Thyroid gland (tissue), 4 donors: ENCODE data around the gene ACADVL. TPM values are rescaled to one million over a fixed set of nuclear protein-coding genes. Genes with fewer than 3 reads are reported as not detected.

ENCODE experiments used
- DNase-seq, 2 donors: peaks; one replicate each; pipeline ENCODE4 v3.0.0-alpha.2; 2019
- H3K27ac ChIP-seq, 3 donors: fragments of 200-600 bp; sonication (generic); 1 replicate in 2 of 3; 2 replicates in 1 of 3; pipeline ENCODE4 v1.5.1; 2016 to 2019; ENCODE audit warnings: mild to moderate bottlenecking in 1 of 3, moderate library complexity in 1 of 3
- H3K27me3 ChIP-seq: fragments of 200-600 bp; sonication (generic); one replicate; pipeline ENCODE4 v1.5.1; 2019
- H3K36me3 ChIP-seq, 2 donors: fragments of 200-600 bp; sonication (generic); one replicate each; pipeline ENCODE4 v1.5.1; 2016 to 2019
- H3K4me1 ChIP-seq, 2 donors: fragments of 200-600 bp; sonication (generic); one replicate each; pipeline ENCODE4 v1.5.1; 2017 to 2019
- H3K4me3 ChIP-seq, 3 donors: fragments of 200-600 bp; sonication (generic); replicated peaks in 1 of 3; 1 replicate in 2 of 3; 2 replicates in 1 of 3; pipeline ENCODE4 v1.5.1; 2016; ENCODE audit warnings: mild to moderate bottlenecking in 1 of 3
- H3K9me3 ChIP-seq: fragments of 200-600 bp; sonication (generic); one replicate; pipeline ENCODE4 v1.5.1; 2017
- CTCF ChIP-seq, 6 experiments: fragments of 200-600 bp in 3 of 6; fragments of 450-650 bp in 3 of 6; sonication (generic) in 3 of 6; IDR thresholded peaks; one replicate each; pipeline ENCODE4 v1.5.1; 2016 to 2019; ENCODE audit warnings: antibody characterized with exemption in 6 of 6, mild to moderate bottlenecking in 2 of 6, inconsistent platforms in 1 of 6, moderate library complexity in 1 of 6
- POLR2A ChIP-seq, 2 donors: fragments of 450-650 bp; IDR thresholded peaks; one replicate each; pipeline ENCODE4 v1.6.1; 2017; ENCODE audit warnings: antibody characterized with exemption in 2 of 2, mild to moderate bottlenecking in 2 of 2, moderate library complexity in 1 of 2
- WGBS, 2 donors: methylation state at CpG; one replicate each; pipeline ENCODE4 v1.1.5; 2017; 5-methylcytosine and 5-hydroxymethylcytosine counted together
- intact Hi-C: fragments of 100-400 bp; cut with DNase I; formaldehyde crosslinking; loops from one replicate; pipeline ENCODE4 v1.15.1; 2023
- total RNA-seq, 4 donors: library from RNA; depleted of rRNA; stranded (reverse); fragments of >200 nt; gene quantifications; one replicate each; pipeline ENCODE4 v1.2.3, GENCODE V29; 2016

ACADVL gene
- total RNA-seq, 4 donors from 2014 or later = 581 to 1,743 (median 795) TPM

- peaks cover 16% of the 10 kb centered on the region in 2 donors for H3K36me3 ChIP-seq
- no peak for TF ChIP-seq POLR2A (IDR thresholded peaks at IDR 0.05)
- no peak for TF ChIP-seq CTCF (IDR thresholded peaks at IDR 0.05)
- no peaks in the 10 kb centered on the region for H3K9me3 ChIP-seq
- H3K27me3 ChIP-seq = no peaks in the 10 kb centered on the region
- H3K4me1 ChIP-seq = peaks cover 20 to 32% of the 10 kb centered on the region in 2 donors
- no peak overlapping the region for H3K27ac ChIP-seq
- 88 to 94% methylated on average over 6 of the region's 6 CpGs for WGBS, 2 donors
- DNase-seq = no peak
- H3K4me3 ChIP-seq = no peak overlapping the region
- intact Hi-C loops = no loop called here
Measured at GRCh38 chr17:7249214-7249613, 29.5 kb downstream of the ACADVL start.

- 91 to 94% methylated on average over 7 of the region's 7 CpGs for WGBS, 2 donors
- H3K4me3 ChIP-seq = peak overlapping the region in 1 of 3 donors; percentile 98
- intact Hi-C loops = no loop called here
- no peak overlapping the region for H3K27ac ChIP-seq
- no peaks in the 10 kb centered on the region for H3K9me3 ChIP-seq
- no peak for TF ChIP-seq POLR2A (IDR thresholded peaks at IDR 0.05)
- TF ChIP-seq CTCF (IDR thresholded peaks at IDR 0.05) = no peak
- peaks cover 20 to 32% of the 10 kb centered on the region in 2 donors for H3K4me1 ChIP-seq
- H3K36me3 ChIP-seq = peaks cover 15 to 16% of the 10 kb centered on the region in 2 donors
- H3K27me3 ChIP-seq = no peaks in the 10 kb centered on the region
- DNase-seq = no peak
Measured at GRCh38 chr17:7249830-7250229, 30.1 kb downstream of the ACADVL start.

- no peaks in the 10 kb centered on the region for H3K27me3 ChIP-seq
- H3K9me3 ChIP-seq = no peaks in the 10 kb centered on the region
- intact Hi-C loops = no loop called here
- peaks cover 20 to 32% of the 10 kb centered on the region in 2 donors for H3K4me1 ChIP-seq
- H3K27ac ChIP-seq = peak overlapping the region; percentile 98 to 100 (median 98)
- DNase-seq = no peak
- WGBS, 2 donors = 2 to 4% methylated on average over 15 to 16 of the region's 55 CpGs
- H3K36me3 ChIP-seq = peaks cover 14 to 16% of the 10 kb centered on the region in 2 donors
- H3K4me3 ChIP-seq = peak overlapping the region; percentile 71 to 98 (median 86)
- no peak for TF ChIP-seq CTCF (IDR thresholded peaks at IDR 0.05)
- no peak for TF ChIP-seq POLR2A (IDR thresholded peaks at IDR 0.05)
Measured at GRCh38 chr17:7250695-7251627, 31.2 kb downstream of the ACADVL start.

GRCh38 chr17:7251661-7252175, 32.0 kb downstream of the ACADVL start, which contains the start of gene CTDNEP1:
CTDNEP1 (minus strand) TSS chr17:7251734; CDS start chr17:7251296, 438 bp downstream.
- WGBS, 2 donors = 1 to 2% methylated on average over 29 to 34 of the region's 41 CpGs
- intact Hi-C loops = no loop called here
- TF ChIP-seq POLR2A (IDR thresholded peaks at IDR 0.05) = peak; percentile 49 to 83
- no peak for TF ChIP-seq CTCF (IDR thresholded peaks at IDR 0.05)

More at GRCh38 chr17:7251661-7252175, 32.0 kb downstream of the ACADVL start, which contains the start of gene CTDNEP1:
- Histone ChIP-seq H3K4me3 (peak within 1 kb of the TSS; percentile 71 to 98 (median 86)), H3K36me3 (peaks cover 13 to 17% of the 10 kb centered on the region in 2 donors), H3K9me3 (no peaks in the 10 kb centered on the region), H3K27ac (peak within 1 kb of the TSS; percentile 98 to 100 (median 98)), H3K27me3 (no peaks in the 10 kb centered on the region), H3K4me1 (peaks cover 20 to 32% of the 10 kb centered on the region in 2 donors)
- DNase-seq = peak; percentile 97 to 98
